H9 (cell line): Measurements from ENCODE around the gene SH3TC2. TPM values are rescaled to one million over a fixed set of nuclear protein-coding genes. Genes with fewer than 3 reads are reported as not detected.
"Not testable (repeated sequence)": the region's sequence is repeated elsewhere in the genome, so short reads cannot be mapped to it uniquely, and the experiment has no call there.

Source experiments
- DNase-seq: peaks from one replicate; pipeline ENCODE4 v3.0.0-alpha.2; 2017
- H2AFZ ChIP-seq: one replicate; pipeline ENCODE4 v1.6.1; 2013; ENCODE audit warnings: mild to moderate bottlenecking, low read length, control low read depth, moderate library complexity
- H2AK5ac ChIP-seq: 2 replicates; pipeline ENCODE4 v1.6.1; 2013; ENCODE audit warnings: low read length, control low read depth, mixed read lengths; ENCODE audit not compliant: insufficient read length
- H2BK120ac ChIP-seq: one replicate; pipeline ENCODE4 v1.6.1; 2013; ENCODE audit warnings: low read depth, mild to moderate bottlenecking, low read length, control low read depth, inconsistent platforms; ENCODE audit not compliant: poor library complexity, severe bottlenecking
- H2BK12ac ChIP-seq: 2 replicates; pipeline ENCODE4 v1.6.1; 2013; ENCODE audit warnings: low read length, control low read depth, mixed read lengths, low read depth; ENCODE audit not compliant: insufficient read length
- H2BK15ac ChIP-seq: 2 replicates; pipeline ENCODE4 v1.6.1; 2013; ENCODE audit warnings: low read depth, low read length, control low read depth
- H2BK20ac ChIP-seq: one replicate; pipeline ENCODE4 v1.6.1; 2013; ENCODE audit warnings: low read depth, mild to moderate bottlenecking, low read length, control low read depth, inconsistent platforms; ENCODE audit not compliant: poor library complexity, severe bottlenecking
- H2BK5ac ChIP-seq: 2 replicates; pipeline ENCODE4 v1.6.1; 2013; ENCODE audit warnings: low read length, control low read depth, mixed read lengths; ENCODE audit not compliant: insufficient read length
- H3K14ac ChIP-seq: 2 replicates; pipeline ENCODE4 v1.6.1; 2013; ENCODE audit warnings: low read length, control low read depth; ENCODE audit not compliant: insufficient read depth
- H3K18ac ChIP-seq: 2 replicates; pipeline ENCODE4 v1.6.1; 2013; ENCODE audit warnings: low read depth, mild to moderate bottlenecking, mixed read lengths, low read length, control low read depth; ENCODE audit not compliant: insufficient read length
- H3K23ac ChIP-seq: 2 replicates; pipeline ENCODE4 v1.6.1; 2013; ENCODE audit warnings: low read length, control low read depth, mixed read lengths, low read depth; ENCODE audit not compliant: insufficient read length
- H3K23me2 ChIP-seq: 2 replicates; pipeline ENCODE4 v1.6.1; 2013; ENCODE audit warnings: low read depth, mild to moderate bottlenecking, mixed read lengths, low read length, control low read depth; ENCODE audit not compliant: insufficient read length, poor library complexity, severe bottlenecking
- H3K27ac ChIP-seq: 2 replicates; pipeline ENCODE4 v1.5.1; 2013; ENCODE audit warnings: low read length, control low read depth, mixed read lengths, low read depth; ENCODE audit not compliant: insufficient read length
- H3K27me3 ChIP-seq: 2 replicates; pipeline ENCODE4 v1.6.1; 2013; ENCODE audit warnings: low read length, control low read depth, inconsistent platforms; ENCODE audit not compliant: insufficient read depth
- H3K4ac ChIP-seq: 2 replicates; pipeline ENCODE4 v1.6.1; 2013; ENCODE audit warnings: low read depth, mild to moderate bottlenecking, control low read depth, inconsistent platforms, low read length, moderate library complexity
- H3K4me1 ChIP-seq: 2 replicates; pipeline ENCODE4 v1.6.1; 2013; ENCODE audit warnings: low read length, control low read depth, inconsistent platforms; ENCODE audit not compliant: insufficient read depth
- H3K4me2 ChIP-seq: 2 replicates; pipeline ENCODE4 v1.6.1; 2013; ENCODE audit warnings: low read length, control low read depth, mixed read lengths; ENCODE audit not compliant: insufficient read length, insufficient read depth
- H3K56ac ChIP-seq: 2 replicates; pipeline ENCODE4 v1.6.1; 2013; ENCODE audit warnings: low read depth, mild to moderate bottlenecking, mixed read lengths, low read length, control low read depth; ENCODE audit not compliant: insufficient read length
- H3K79me1 ChIP-seq: 2 replicates; pipeline ENCODE4 v1.6.1; 2013; ENCODE audit warnings: low read depth, mild to moderate bottlenecking, moderate library complexity, low read length, control low read depth, inconsistent platforms; ENCODE audit not compliant: insufficient read depth, poor library complexity, severe bottlenecking
- H3K79me2 ChIP-seq: 2 replicates; pipeline ENCODE4 v1.6.1; 2013; ENCODE audit warnings: low read length, control low read depth, inconsistent platforms; ENCODE audit not compliant: insufficient read depth
- H3K9ac ChIP-seq: 2 replicates; pipeline ENCODE4 v1.6.1; 2013; ENCODE audit warnings: low read length, control low read depth, mixed read lengths; ENCODE audit not compliant: insufficient read length; ENCODE audit errors: extremely low read depth
- H3K9me3 ChIP-seq: one replicate; pipeline ENCODE4 v1.6.1; 2013; ENCODE audit warnings: low read depth, low read length, inconsistent platforms; ENCODE audit not compliant: control insufficient read depth
- H3T11ph ChIP-seq: one replicate; pipeline ENCODE4 v1.6.1; 2013; ENCODE audit warnings: mild to moderate bottlenecking, low read length, control low read depth, inconsistent platforms
- H4K20me1 ChIP-seq: one replicate; pipeline ENCODE4 v1.6.1; 2013; ENCODE audit not compliant: control insufficient read depth, insufficient read length, insufficient read depth
- H4K5ac ChIP-seq: 2 replicates; pipeline ENCODE4 v1.6.1; 2013; ENCODE audit warnings: low read depth, mild to moderate bottlenecking, mixed read lengths, low read length, control low read depth; ENCODE audit not compliant: insufficient read length
- H4K8ac ChIP-seq: replicated peaks from 2 replicates; pipeline ENCODE4 v1.6.1; 2013; ENCODE audit warnings: low read length, control low read depth, mixed read lengths, low read depth; ENCODE audit not compliant: insufficient read length
- H4K91ac ChIP-seq: 2 replicates; pipeline ENCODE4 v1.6.1; 2013; ENCODE audit warnings: low read depth, mild to moderate bottlenecking, moderate library complexity, mixed read lengths, low read length, control low read depth; ENCODE audit not compliant: insufficient read length
- H3K27ac Mint-ChIP-seq, 3 experiments: 2 replicates in 2 of 3; 3 replicates in 1 of 3; pipeline ENCODE4 v1.8.0; 2020 to 2021; ENCODE audit warnings: mixed read lengths in 3 of 3, mild to moderate bottlenecking in 1 of 3, moderate library complexity in 1 of 3
- H3K27me3 Mint-ChIP-seq: 2 replicates; pipeline ENCODE4 v1.8.0; 2021; ENCODE audit warnings: low read depth, mild to moderate bottlenecking, moderate library complexity, mixed read lengths
- H3K36me3 Mint-ChIP-seq, 3 experiments: 2 replicates in 2 of 3; 3 replicates in 1 of 3; pipeline ENCODE4 v1.8.0; 2020 to 2021; ENCODE audit warnings: low read depth in 3 of 3, mixed read lengths in 3 of 3; ENCODE audit not compliant: insufficient read depth in 1 of 3
- H3K4me1 Mint-ChIP-seq, 2 experiments: 2 replicates each; pipeline ENCODE4 v1.8.0; 2020; ENCODE audit warnings: mixed read lengths in 2 of 2
- H3K4me3 Mint-ChIP-seq, 2 experiments: 2 replicates in 1 of 2; 3 replicates in 1 of 2; pipeline ENCODE4 v1.8.0; 2020 to 2021; ENCODE audit warnings: mild to moderate bottlenecking in 2 of 2, mixed read lengths in 2 of 2, moderate library complexity in 1 of 2
- H3K9me3 Mint-ChIP-seq, 2 experiments: 2 replicates in 1 of 2; 3 replicates in 1 of 2; pipeline ENCODE4 v1.8.0; 2020; ENCODE audit warnings: mild to moderate bottlenecking in 2 of 2, mixed read lengths in 2 of 2, moderate library complexity in 1 of 2
- total RNA-seq: library from RNA; stranded (reverse); gene quantifications from 2 replicates; pipeline ENCODE4 v1.2.1, GENCODE V29; 2021
- TF ChIP-seq, protein P1 (sequence below): fragments of 200-600 bp; sonication (generic); conservative IDR thresholded peaks from 3 replicates; pipeline ENCODE4 v1.8.0; 2021; ENCODE audit warnings: antibody characterized with exemption, mild to moderate bottlenecking

The SH3TC2 gene
- total RNA-seq, 1 experiment from 2014 or later = not detected

DNA sequence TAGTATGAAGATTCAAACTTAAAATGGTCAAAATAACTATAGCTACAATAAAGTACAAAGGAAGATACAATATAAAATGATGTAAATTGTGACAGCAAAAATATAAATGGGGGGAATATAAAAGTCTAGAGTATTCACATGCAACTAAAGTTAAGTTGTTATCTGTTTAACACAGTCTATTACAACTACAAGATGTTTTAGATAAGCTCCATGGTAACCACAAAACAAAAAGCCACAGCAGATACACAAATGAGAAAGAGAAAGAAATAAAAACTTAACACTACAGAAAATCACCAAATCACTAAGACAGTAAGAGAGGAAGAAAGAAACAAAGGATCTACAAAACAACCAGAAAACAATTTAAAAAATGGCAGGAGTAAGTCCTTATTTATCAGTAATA lies 17.0 kb upstream of the SH3TC2 start:
- Histone ChIP-seq H3T11ph (no peak overlapping the region), H4K91ac (no peak overlapping the region), H3K79me1 (no peaks in the 10 kb centered on the region), H4K8ac (no peak overlapping the region), H2BK15ac (no peak overlapping the region), H2AFZ (no peak overlapping the region), H4K20me1 (no peaks in the 10 kb centered on the region), H3K14ac (no peak overlapping the region), H2BK120ac (no peak overlapping the region), H3K27me3 (no peaks in the 10 kb centered on the region), H3K9me3 (no peaks in the 10 kb centered on the region), H3K18ac (no peak overlapping the region), H2BK12ac (no peak overlapping the region), H2BK5ac (no peak overlapping the region), H3K23ac (no peak overlapping the region), H3K27ac (no peak overlapping the region), H2AK5ac (no peak overlapping the region), H3K79me2 (no peaks in the 10 kb centered on the region), H3K4ac (no peak overlapping the region), H4K5ac (no peak overlapping the region), H3K4me1 (no peaks in the 10 kb centered on the region), H3K56ac (no peak overlapping the region), H2BK20ac (no peak overlapping the region), H3K9ac (no peak overlapping the region), H3K23me2 (no peaks in the 10 kb centered on the region), H3K4me2 (no peak overlapping the region)
- TF ChIP-seq, protein P1, sequence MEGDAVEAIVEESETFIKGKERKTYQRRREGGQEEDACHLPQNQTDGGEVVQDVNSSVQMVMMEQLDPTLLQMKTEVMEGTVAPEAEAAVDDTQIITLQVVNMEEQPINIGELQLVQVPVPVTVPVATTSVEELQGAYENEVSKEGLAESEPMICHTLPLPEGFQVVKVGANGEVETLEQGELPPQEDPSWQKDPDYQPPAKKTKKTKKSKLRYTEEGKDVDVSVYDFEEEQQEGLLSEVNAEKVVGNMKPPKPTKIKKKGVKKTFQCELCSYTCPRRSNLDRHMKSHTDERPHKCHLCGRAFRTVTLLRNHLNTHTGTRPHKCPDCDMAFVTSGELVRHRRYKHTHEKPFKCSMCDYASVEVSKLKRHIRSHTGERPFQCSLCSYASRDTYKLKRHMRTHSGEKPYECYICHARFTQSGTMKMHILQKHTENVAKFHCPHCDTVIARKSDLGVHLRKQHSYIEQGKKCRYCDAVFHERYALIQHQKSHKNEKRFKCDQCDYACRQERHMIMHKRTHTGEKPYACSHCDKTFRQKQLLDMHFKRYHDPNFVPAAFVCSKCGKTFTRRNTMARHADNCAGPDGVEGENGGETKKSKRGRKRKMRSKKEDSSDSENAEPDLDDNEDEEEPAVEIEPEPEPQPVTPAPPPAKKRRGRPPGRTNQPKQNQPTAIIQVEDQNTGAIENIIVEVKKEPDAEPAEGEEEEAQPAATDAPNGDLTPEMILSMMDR = no peak
- Mint-ChIP-seq H3K9me3 (peaks cover 2 to 3% of the 10 kb centered on the region in 2 experiments; a peak in 2 of 5 replicates), H3K4me3 (no peak overlapping the region), H3K36me3 (no peaks in the 10 kb centered on the region), H3K27ac (no peak overlapping the region; a peak in 1 of 7 replicates), H3K4me1 (no peaks in the 10 kb centered on the region), H3K27me3 (peaks cover 12% of the 10 kb centered on the region)
- no peak for DNase-seq

DNA sequence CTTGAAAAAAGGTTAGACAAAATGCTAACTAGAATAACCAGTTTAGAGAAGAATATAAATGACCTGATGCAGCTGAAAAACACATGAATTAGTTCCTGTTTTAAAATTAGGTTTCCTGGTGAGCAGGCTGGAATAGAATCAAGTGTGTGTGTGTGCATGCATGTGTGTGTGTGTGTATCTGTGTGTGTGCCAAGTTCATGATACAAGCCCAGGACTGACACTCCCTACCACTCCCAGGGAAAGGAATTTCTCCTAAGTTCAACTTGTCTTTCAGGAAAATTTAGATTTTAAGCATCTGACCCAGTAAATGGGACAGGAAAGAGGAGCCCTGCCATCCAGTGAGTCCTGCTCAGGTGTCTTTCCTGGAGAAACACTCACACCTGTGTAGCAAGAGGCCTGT lies 11.2 kb upstream of the SH3TC2 start:
- not testable (repeated sequence) for H4K20me1 ChIP-seq, H3K23me2 ChIP-seq, H3T11ph ChIP-seq, H3K9me3 ChIP-seq, H2BK20ac ChIP-seq, H3K23ac ChIP-seq, H3K4me1 ChIP-seq, H3K79me1 ChIP-seq, H2AK5ac ChIP-seq, H3K27ac ChIP-seq, H2BK12ac ChIP-seq, H3K9me3 Mint-ChIP-seq, H2BK15ac ChIP-seq, H3K79me2 ChIP-seq, H3K14ac ChIP-seq, H2AFZ ChIP-seq, H2BK5ac ChIP-seq, H4K5ac ChIP-seq, H3K4me3 Mint-ChIP-seq, H2BK120ac ChIP-seq, H3K56ac ChIP-seq, H3K4me2 ChIP-seq, DNase-seq, H3K27me3 ChIP-seq, H3K36me3 Mint-ChIP-seq, H3K9ac ChIP-seq, H3K27me3 Mint-ChIP-seq, H3K18ac ChIP-seq, H3K4ac ChIP-seq, H4K8ac ChIP-seq, H4K91ac ChIP-seq, H3K4me1 Mint-ChIP-seq, H3K27ac Mint-ChIP-seq
